Measurements from ENCODE around the gene POP7.
"Not testable (repeated sequence)": the region's sequence is repeated elsewhere in the genome, so short reads cannot be mapped to it uniquely, and the experiment has no call there.

GRCh38 chr7:100717073-100717472 is 11.2 kb downstream of the POP7 start:
- not testable (repeated sequence) for TF ChIP-seq MXI1 (IDR thresholded peaks at IDR 0.05; ENCODE audit: borderline replicate concordance, low read depth, low read length); NFE2L2 (IDR thresholded peaks at IDR 0.05; ENCODE audit: low read depth, low read length); CTCF (conservative IDR thresholded peaks at IDR 0.05; ENCODE audit: low read depth, low read length); POLR2A (IDR thresholded peaks at IDR 0.05; ENCODE audit: low read depth, low read length); BHLHE40 (IDR thresholded peaks at IDR 0.05; ENCODE audit: low read depth, low read length); CEBPB (IDR thresholded peaks at IDR 0.05; ENCODE audit: low read depth, low read length); SMC3 (IDR thresholded peaks at IDR 0.05; ENCODE audit: low read depth, low read length); RAD21 (IDR thresholded peaks at IDR 0.05; ENCODE audit: low read length); MAZ (IDR thresholded peaks at IDR 0.05; ENCODE audit: borderline replicate concordance, low read depth, low read length); USF2 (IDR thresholded peaks at IDR 0.05; ENCODE audit: low read depth, low read length); MAFK (IDR thresholded peaks at IDR 0.05; ENCODE audit: low read depth, low read length)

Measured in IMR-90 (cell line).